Neuronal stem cell (in vitro differentiated cells): ENCODE measurements around the gene DACT1.

Experiments used
- DNase-seq: peaks from one replicate; pipeline ENCODE4 v3.0.0-alpha.2; 2013; ENCODE audit warnings: low spot score
- H2AFZ ChIP-seq: one replicate; pipeline ENCODE4 v1.6.1; 2013; ENCODE audit warnings: mild to moderate bottlenecking, low read length, inconsistent platforms
- H2AK5ac ChIP-seq: 2 replicates; pipeline ENCODE4 v1.6.1; 2013; ENCODE audit warnings: low read depth, mild to moderate bottlenecking, inconsistent platforms, low read length, moderate library complexity, mixed read lengths
- H2BK120ac ChIP-seq: 2 replicates; pipeline ENCODE4 v1.6.1; 2013; ENCODE audit warnings: low read depth, mild to moderate bottlenecking, inconsistent platforms, low read length, moderate library complexity, mixed read lengths
- H2BK12ac ChIP-seq: one replicate; pipeline ENCODE4 v1.6.1; 2013; ENCODE audit warnings: low read length, inconsistent platforms
- H2BK15ac ChIP-seq: 2 replicates; pipeline ENCODE4 v1.6.1; 2013; ENCODE audit warnings: mild to moderate bottlenecking, low read length, inconsistent platforms, mixed read lengths
- H2BK5ac ChIP-seq: one replicate; pipeline ENCODE4 v1.6.1; 2013; ENCODE audit warnings: inconsistent platforms, mild to moderate bottlenecking, low read length, moderate library complexity
- H3K14ac ChIP-seq: one replicate; pipeline ENCODE4 v1.6.1; 2013; ENCODE audit warnings: low read length, inconsistent platforms
- H3K18ac ChIP-seq: 2 replicates; pipeline ENCODE4 v1.6.1; 2013; ENCODE audit warnings: low read length, inconsistent platforms
- H3K23ac ChIP-seq: 2 replicates; pipeline ENCODE4 v1.6.1; 2013; ENCODE audit warnings: low read depth, mild to moderate bottlenecking, mixed read lengths, low read length, inconsistent platforms; ENCODE audit not compliant: poor library complexity
- H3K27ac ChIP-seq: replicated peaks from 3 replicates; pipeline ENCODE4 v1.5.1; 2013; ENCODE audit warnings: low read length, inconsistent platforms
- H3K27me3 ChIP-seq, 3 experiments: 2 replicates each; pipeline ENCODE4 v1.6.1; 2013; ENCODE audit warnings: low read length in 3 of 3, mild to moderate bottlenecking in 2 of 3, inconsistent platforms in 1 of 3, low read depth in 1 of 3, mixed read lengths in 1 of 3, moderate library complexity in 1 of 3; ENCODE audit not compliant: control insufficient read depth in 3 of 3, insufficient read depth in 3 of 3
- H3K36me3 ChIP-seq, 2 donors: replicated peaks in 1 of 2; 2 replicates each; pipeline ENCODE4 v1.6.1; 2013; ENCODE audit warnings: low read length in 2 of 2; ENCODE audit not compliant: control insufficient read depth in 2 of 2, insufficient read depth in 2 of 2
- H3K4ac ChIP-seq: 2 replicates; pipeline ENCODE4 v1.6.1; 2013; ENCODE audit warnings: inconsistent platforms, mild to moderate bottlenecking, low read length, moderate library complexity
- H3K4me1 ChIP-seq, 2 donors: 1 replicate in 1 of 2; 2 replicates in 1 of 2; pipeline ENCODE4 v1.6.1; 2013; ENCODE audit warnings: low read length in 2 of 2, low read depth in 1 of 2; ENCODE audit not compliant: control insufficient read depth in 2 of 2, insufficient read depth in 1 of 2
- H3K4me2 ChIP-seq: one replicate; pipeline ENCODE4 v1.6.1; 2013; ENCODE audit warnings: mild to moderate bottlenecking, low read length, inconsistent platforms; ENCODE audit not compliant: insufficient read depth, poor library complexity, severe bottlenecking
- H3K4me3 ChIP-seq, 2 donors: 2 replicates each; pipeline ENCODE4 v1.5.1; 2013; ENCODE audit warnings: low read length in 2 of 2, mild to moderate bottlenecking in 2 of 2, inconsistent platforms in 1 of 2, moderate library complexity in 1 of 2
- H3K79me1 ChIP-seq: one replicate; pipeline ENCODE4 v1.6.1; 2013; ENCODE audit warnings: low read depth, mild to moderate bottlenecking, inconsistent platforms, low read length, moderate library complexity
- H3K9ac ChIP-seq: one replicate; pipeline ENCODE4 v1.6.1; 2013; ENCODE audit warnings: mild to moderate bottlenecking, low read depth, low read length, inconsistent platforms; ENCODE audit not compliant: poor library complexity
- H3K9me3 ChIP-seq, 2 donors: replicated peaks in 1 of 2; 2 replicates each; pipeline versions ENCODE3 to v1.6.1; 2013; ENCODE audit warnings: low read length in 2 of 2, mild to moderate bottlenecking in 2 of 2, inconsistent platforms in 1 of 2, low read depth in 1 of 2, mixed read lengths in 1 of 2, moderate library complexity in 1 of 2; ENCODE audit not compliant: control insufficient read depth in 2 of 2, insufficient read depth in 1 of 2
- H4K8ac ChIP-seq: one replicate; pipeline ENCODE4 v1.6.1; 2013; ENCODE audit warnings: low read depth, mild to moderate bottlenecking, inconsistent platforms, low read length, moderate library complexity
- H4K91ac ChIP-seq: one replicate; pipeline ENCODE4 v1.6.1; 2013; ENCODE audit warnings: low read length, low read depth, mild to moderate bottlenecking, inconsistent platforms; ENCODE audit not compliant: poor library complexity
- WGBS, 2 donors: extraction: QIAGEN DNeasy Blood & Tissue Kit; methylation state at CpG; one replicate each; pipeline ENCODE4 v1.1.7; 2013; ENCODE audit warnings: missing lambda C conversion rate in 2 of 2, mixed read lengths in 1 of 2; ENCODE audit not compliant: insufficient read length in 2 of 2, insufficient replicate concordance in 1 of 2; ENCODE audit errors: extremely low coverage in 2 of 2; 5-methylcytosine and 5-hydroxymethylcytosine counted together

Gene DACT1

DNA sequence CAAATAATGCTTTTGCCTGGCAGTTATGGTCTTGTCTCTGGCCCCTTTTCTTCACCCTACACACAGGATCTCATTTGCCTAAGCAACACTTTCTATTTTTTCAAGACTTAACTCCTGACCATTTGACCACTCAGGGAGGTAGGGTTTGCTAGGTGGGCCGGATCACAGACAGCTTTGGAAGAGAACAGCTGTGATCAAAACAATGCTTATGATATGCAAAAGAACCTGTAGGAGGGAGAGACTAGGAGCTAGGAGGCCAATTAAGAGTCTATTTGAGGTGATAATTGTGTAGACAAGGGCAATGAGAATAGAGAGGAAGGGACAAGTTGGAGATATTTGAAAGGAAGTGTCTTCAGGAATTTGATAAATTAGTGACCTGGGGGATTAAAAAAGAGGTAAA, 12.3 kb upstream of the DACT1 start:
- WGBS, 2 donors: no CpG with 5 or more reads among the region's 1 CpG
- Histone ChIP-seq H2BK12ac (no peak overlapping the region), H3K79me1 (no peaks in the 10 kb centered on the region)

GRCh38 chr14:58626431-58626831, 11.3 kb upstream of the DACT1 start:
- no peak for DNase-seq
- H2AK5ac ChIP-seq: no peak overlapping the region
- no peak overlapping the region for H3K4ac ChIP-seq
- H3K27ac ChIP-seq: no peak overlapping the region
- no peak overlapping the region for H2AFZ ChIP-seq
- H2BK15ac ChIP-seq: no peak overlapping the region
- H3K9ac ChIP-seq: no peak overlapping the region
- H3K18ac ChIP-seq: no peak overlapping the region
- H3K4me1 ChIP-seq: peaks cover 0 to 3% of the 10 kb centered on the region in 2 donors
- no peak overlapping the region for H2BK12ac ChIP-seq
- H3K79me1 ChIP-seq: no peaks in the 10 kb centered on the region
- no peaks in the 10 kb centered on the region for H3K36me3 ChIP-seq
- H2BK5ac ChIP-seq: no peak overlapping the region
- H4K8ac ChIP-seq: no peak overlapping the region
- WGBS, 2 donors: no CpG with 5 or more reads among the region's 3 CpGs
- no peak overlapping the region for H3K4me3 ChIP-seq
- no peak overlapping the region for H3K14ac ChIP-seq
- H3K9me3 ChIP-seq: no peaks in the 10 kb centered on the region
- no peak overlapping the region for H2BK120ac ChIP-seq
- H3K27me3 ChIP-seq: peaks cover 0 to 57% (median 0%) of the 10 kb centered on the region in 3 experiments
- H3K23ac ChIP-seq: no peak overlapping the region
- H4K91ac ChIP-seq: no peak overlapping the region
- H3K4me2 ChIP-seq: no peak overlapping the region

More for the DNA sequence above, 12.3 kb upstream of the DACT1 start:
- Histone ChIP-seq H2BK120ac (no peak overlapping the region), H2BK15ac (no peak overlapping the region), H4K8ac (no peak overlapping the region), H3K9me3 (no peaks in the 10 kb centered on the region), H4K91ac (no peak overlapping the region), H2AFZ (no peak overlapping the region), H3K9ac (no peak overlapping the region), H3K14ac (no peak overlapping the region), H3K18ac (no peak overlapping the region), H3K27me3 (peaks cover 0 to 48% (median 0%) of the 10 kb centered on the region in 3 experiments), H3K4me2 (no peak overlapping the region), H3K23ac (no peak overlapping the region), H3K27ac (no peak overlapping the region), H2AK5ac (no peak overlapping the region), H2BK5ac (no peak overlapping the region), H3K4me3 (no peak overlapping the region), H3K36me3 (no peaks in the 10 kb centered on the region), H3K4me1 (peaks cover 0 to 3% of the 10 kb centered on the region in 2 donors), H3K4ac (no peak overlapping the region)
- no peak for DNase-seq

DNA sequence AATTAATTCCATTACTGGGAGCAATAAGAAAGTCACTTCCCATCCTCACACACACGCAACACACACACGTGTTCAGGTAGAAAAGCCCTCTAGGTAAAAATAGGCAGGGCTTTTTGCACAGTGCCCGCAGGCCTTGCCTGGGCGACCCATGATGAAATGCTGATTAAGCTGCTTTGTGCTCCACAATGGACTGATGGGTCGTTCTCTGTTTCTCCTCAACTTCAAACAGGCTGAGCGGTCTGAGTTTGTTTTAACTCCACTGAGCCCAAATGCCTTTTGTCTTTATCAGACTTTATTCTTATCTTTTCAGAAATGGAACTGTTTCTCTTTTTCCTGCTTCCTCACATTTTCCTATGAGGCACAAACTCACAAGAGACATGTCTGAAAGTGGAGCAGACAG, 9.4 kb upstream of the DACT1 start:
- Histone ChIP-seq H2BK12ac (no peak overlapping the region), H3K79me1 (no peaks in the 10 kb centered on the region), H3K9me3 (no peaks in the 10 kb centered on the region), H3K4me1 (peaks cover 0 to 3% of the 10 kb centered on the region in 2 donors), H2BK5ac (no peak overlapping the region), H4K8ac (no peak overlapping the region), H3K4ac (no peak overlapping the region), H3K4me3 (no peak overlapping the region), H2AK5ac (no peak overlapping the region), H3K36me3 (no peaks in the 10 kb centered on the region), H3K27me3 (peaks cover 0 to 72% (median 0%) of the 10 kb centered on the region in 3 experiments), H3K4me2 (no peak overlapping the region), H3K14ac (no peak overlapping the region), H3K27ac (no peak overlapping the region), H3K23ac (no peak overlapping the region), H2AFZ (no peak overlapping the region), H3K9ac (no peak overlapping the region), H2BK120ac (no peak overlapping the region), H4K91ac (no peak overlapping the region), H2BK15ac (no peak overlapping the region), H3K18ac (no peak overlapping the region)
- DNase-seq: no peak
- no CpG with 5 or more reads among the region's 6 CpGs for WGBS, 2 donors

DNA sequence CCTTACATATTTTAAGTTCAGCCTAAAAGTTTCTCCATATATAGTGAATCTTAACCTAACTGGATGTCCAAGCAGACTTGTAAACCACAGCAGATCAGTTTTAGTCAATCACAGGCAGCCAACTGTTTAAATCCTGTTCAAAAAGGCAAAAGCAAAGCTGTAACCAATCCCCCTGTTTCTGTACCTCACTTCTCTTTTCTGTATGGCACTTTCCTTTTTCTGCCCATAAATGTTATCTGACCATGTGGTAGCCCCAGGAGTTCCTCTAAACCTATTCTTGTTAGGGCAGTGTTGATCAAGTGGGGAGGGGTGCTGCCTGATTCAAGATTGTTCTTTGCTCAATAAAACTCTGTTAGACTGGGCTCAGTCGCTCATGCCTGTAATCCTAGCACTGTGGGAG, 8.5 kb upstream of the DACT1 start:
- no peak overlapping the region for H3K18ac ChIP-seq
- H3K9me3 ChIP-seq: no peaks in the 10 kb centered on the region
- no peak for DNase-seq
- no peak overlapping the region for H2BK12ac ChIP-seq
- no peak overlapping the region for H3K4ac ChIP-seq
- H4K8ac ChIP-seq: no peak overlapping the region
- no peak overlapping the region for H2AFZ ChIP-seq
- H3K36me3 ChIP-seq: no peaks in the 10 kb centered on the region
- H3K9ac ChIP-seq: no peak overlapping the region
- no peak overlapping the region for H4K91ac ChIP-seq
- H2BK5ac ChIP-seq: no peak overlapping the region
- peaks cover 0 to 81% (median 0%) of the 10 kb centered on the region in 3 experiments for H3K27me3 ChIP-seq
- H3K4me3 ChIP-seq: no peak overlapping the region
- H3K14ac ChIP-seq: no peak overlapping the region
- H2AK5ac ChIP-seq: no peak overlapping the region
- no peak overlapping the region for H2BK120ac ChIP-seq
- peaks cover 0 to 4% of the 10 kb centered on the region in 2 donors for H3K4me1 ChIP-seq
- no CpG with 5 or more reads among the region's 1 CpG for WGBS, 2 donors
- H3K79me1 ChIP-seq: no peaks in the 10 kb centered on the region
- H3K4me2 ChIP-seq: no peak overlapping the region
- H2BK15ac ChIP-seq: no peak overlapping the region
- no peak overlapping the region for H3K27ac ChIP-seq
- no peak overlapping the region for H3K23ac ChIP-seq
